Endothelial cell of umbilical vein (primary cell): ENCODE results near the gene AFAP1L2. TPM values are rescaled to one million over a fixed set of nuclear protein-coding genes. Genes with fewer than 3 reads are reported as not detected.
A peak's percentile ranks its signal among the peaks of the same experiment; 100 is the strongest.

ENCODE experiments used
- BruUV-seq: library from RNA; stranded (reverse); fragments of 400-500 nt; replicated peaks from 2 replicates; lab custom pipeline; 2021; lab: Mats Ljungman, UMichigan
- CTCF ChIA-PET: fragments of 300-600, 350-600 bp; sonication (Branson Sonifier 250); formaldehyde crosslinking; loops from one replicate; lab custom pipeline; 2021; ENCODE audit warnings: antibody characterized with exemption, inconsistent platforms; lab: Charles Lee
- POLR2A ChIA-PET: fragments of 300-600, 350-600 bp; sonication (Branson Sonifier 250); formaldehyde crosslinking; loops from one replicate; lab custom pipeline; 2021; ENCODE audit warnings: antibody characterized with exemption, inconsistent platforms; lab: Charles Lee
- DNase-seq: peaks from one replicate; pipeline ENCODE4 v3.0.0-alpha.2; 2011; ENCODE audit warnings: low read depth, low spot score
- FAIRE-seq: peaks from 2 replicates; lab custom pipeline; 2011; peaks lifted over from hg19 to GRCh38; lab: Jason Lieb, UNC
- H2AFZ ChIP-seq: 2 replicates; pipeline ENCODE4 v1.6.0; 2012; ENCODE audit warnings: low read depth, low read length, control low read depth, inconsistent platforms
- H3K27ac ChIP-seq: 2 replicates; pipeline ENCODE4 v1.5.1; 2011; ENCODE audit warnings: low read depth, mild to moderate bottlenecking, control low read depth, low read length, moderate library complexity; ENCODE audit not compliant: insufficient read depth
- H3K27me3 ChIP-seq, 2 experiments: 2 replicates each; pipeline versions ENCODE4 v1.6.0 to v1.6.1; 2011; ENCODE audit warnings: low read length in 2 of 2, mixed read lengths in 1 of 2; ENCODE audit not compliant: control insufficient read depth in 2 of 2, insufficient read depth in 2 of 2
- H3K36me3 ChIP-seq, 2 experiments: 2 replicates in 1 of 2; 3 replicates in 1 of 2; pipeline ENCODE4 v1.5.1; 2011; ENCODE audit warnings: low read length in 2 of 2, mild to moderate bottlenecking in 1 of 2, moderate library complexity in 1 of 2; ENCODE audit not compliant: control insufficient read depth in 2 of 2, insufficient read depth in 2 of 2; ENCODE audit errors: extremely low read depth in 1 of 2
- H3K4me1 ChIP-seq: 3 replicates; pipeline ENCODE4 v1.5.1; 2011; ENCODE audit warnings: mild to moderate bottlenecking, low read length; ENCODE audit not compliant: control insufficient read depth, insufficient read depth; ENCODE audit errors: extremely low read depth
- H3K4me2 ChIP-seq: 2 replicates; pipeline ENCODE4 v1.6.1; 2011; ENCODE audit warnings: low read length, control low read depth, mixed read lengths; ENCODE audit not compliant: insufficient read depth
- H3K4me3 ChIP-seq, 3 experiments: fragments of 200-600 bp in 1 of 3; sonication (generic), shearing (Covaris generic) in 1 of 3; replicated peaks in 1 of 3; 2 replicates each; pipeline ENCODE4 v1.5.1; 2011 to 2016; ENCODE audit warnings: control low read depth in 3 of 3, low read length in 3 of 3, mild to moderate bottlenecking in 2 of 3, inconsistent platforms in 1 of 3, low read depth in 1 of 3, moderate library complexity in 1 of 3; ENCODE audit not compliant: insufficient read depth in 1 of 3
- H3K79me2 ChIP-seq: 2 replicates; pipeline ENCODE4 v1.6.0; 2012; ENCODE audit warnings: low read length, inconsistent platforms; ENCODE audit not compliant: control insufficient read depth, insufficient read depth
- H3K9ac ChIP-seq: replicated peaks from 2 replicates; pipeline ENCODE3; 2011; ENCODE audit warnings: low read length, control low read depth; ENCODE audit not compliant: insufficient read depth; ENCODE audit errors: extremely low read depth
- H3K9me1 ChIP-seq: replicated peaks from 3 replicates; pipeline ENCODE4 v1.6.0; 2011; ENCODE audit warnings: mild to moderate bottlenecking, low read length; ENCODE audit not compliant: control insufficient read depth, insufficient read depth; ENCODE audit errors: extremely low read depth
- H3K9me3 ChIP-seq: replicated peaks from 2 replicates; pipeline ENCODE4 v1.5.1; 2012; ENCODE audit warnings: low read length, inconsistent platforms; ENCODE audit not compliant: control insufficient read depth, insufficient read depth
- H4K20me1 ChIP-seq: replicated peaks from 2 replicates; pipeline ENCODE3; 2011; ENCODE audit warnings: mild to moderate bottlenecking, low read length; ENCODE audit not compliant: control insufficient read depth, insufficient read depth; ENCODE audit errors: extremely low read depth
- EZH2 ChIP-seq: IDR thresholded peaks from 2 replicates; pipeline ENCODE4 v1.6.1; 2012; ENCODE audit warnings: borderline replicate concordance, low read depth, mild to moderate bottlenecking, moderate library complexity, low read length, inconsistent platforms; ENCODE audit not compliant: severe bottlenecking
- FOS ChIP-seq: IDR thresholded peaks from 2 replicates; pipeline ENCODE4 v1.6.1; 2011; ENCODE audit warnings: mild to moderate bottlenecking, low read length, moderate library complexity, borderline replicate concordance; ENCODE audit not compliant: insufficient read depth
- JUN ChIP-seq: IDR thresholded peaks from 2 replicates; pipeline ENCODE4 v1.6.1; 2011; ENCODE audit warnings: borderline replicate concordance, low read depth; ENCODE audit not compliant: insufficient read length, insufficient read depth
- MYC ChIP-seq: IDR thresholded peaks from one replicate; pipeline ENCODE4 v1.6.1; 2011; ENCODE audit warnings: mild to moderate bottlenecking, low read depth, low read length
- POLR2A ChIP-seq: IDR thresholded peaks from 2 replicates; pipeline ENCODE4 v1.6.1; 2012; ENCODE audit warnings: low read depth, mild to moderate bottlenecking, control low read depth, low read length
- POLR2AphosphoS5 ChIP-seq: IDR thresholded peaks from 2 replicates; pipeline ENCODE4 v1.6.1; 2012; ENCODE audit warnings: low read depth, mild to moderate bottlenecking, control low read depth, low read length, moderate library complexity; ENCODE audit not compliant: insufficient read depth
- dilution Hi-C: fragments of 300-500 bp; cut with MboI; formaldehyde crosslinking; loops from one replicate; pipeline ENCODE4 v1.15.0; 2019; ENCODE audit warnings: low sequenced_read_pairs; ENCODE audit not compliant: extremely low pct_ligation_motif_present
- intact Hi-C: fragments of 100-400 bp; cut with micrococcal nuclease; formaldehyde crosslinking; loops from one replicate; pipeline ENCODE4 v1.10.0; 2022
- polyA plus RNA-seq, 4 experiments: library from polyadenylated mRNA; depleted of rRNA in 3 of 4; stranded (reverse) in 3 of 4; unstranded in 1 of 4; fragments of >200 nt; gene quantifications; 2 replicates each; pipeline versions ENCODE4 v1.2.1 to v1.2.3, GENCODE V29; 2011 to 2012; ENCODE audit warnings: missing spikeins in 1 of 4
- total RNA-seq: library from RNA; stranded (reverse); gene quantifications from 2 replicates; pipeline ENCODE4 v1.2.3, GENCODE V29; 2021
- TF ChIP-seq, protein P1 (sequence below): IDR thresholded peaks from 2 replicates; pipeline ENCODE4 v1.6.1; 2011; ENCODE audit not compliant: insufficient read depth, insufficient read length
- TF ChIP-seq, protein P2 (sequence below), 2 donors: IDR thresholded peaks; 1 replicate in 1 of 2; 2 replicates in 1 of 2; pipeline ENCODE4 v1.5.1; 2011; ENCODE audit warnings: low read length in 2 of 2, mild to moderate bottlenecking in 2 of 2, moderate library complexity in 2 of 2, control low read depth in 1 of 2, inconsistent platforms in 1 of 2, low read depth in 1 of 2; ENCODE audit not compliant: insufficient read depth in 1 of 2; ENCODE audit errors: extremely low read depth in 1 of 2

Gene AFAP1L2
- total and polyA plus RNA-seq, 2 donors (not counting 3 experiments of a cell fraction or from before 2014, with no cell fraction given), result 0.90 to 4.1 TPM

DNA sequence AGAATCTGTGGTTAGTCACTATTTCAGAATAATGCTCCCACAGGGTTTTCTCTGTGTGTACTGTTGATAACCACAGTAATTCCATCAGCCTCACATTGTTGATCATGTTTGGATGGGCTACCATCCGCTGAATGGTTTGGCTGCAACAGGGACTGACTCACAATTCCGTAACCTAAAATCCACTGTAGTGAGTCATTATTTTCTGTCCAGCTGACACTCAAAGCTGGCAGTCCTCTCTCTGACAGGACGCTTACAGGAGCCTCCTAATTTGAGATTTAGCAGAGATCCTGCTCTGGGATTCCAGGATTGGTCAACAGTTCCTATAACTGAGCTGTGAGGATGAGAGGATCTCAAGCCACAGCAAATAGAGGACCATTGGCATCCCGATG is 132.5 kb downstream of the AFAP1L2 start:
- H3K79me2 ChIP-seq, result no peaks in the 10 kb centered on the region
- H3K9me3 ChIP-seq, result no peaks in the 10 kb centered on the region
- dilution Hi-C loops (no loop called here), intact Hi-C loops (no loop called here)
- FAIRE-seq (peak; percentile 90), DNase-seq (peak; percentile 76)
- H3K27me3 ChIP-seq, result no peaks in the 10 kb centered on the region
- no TSS peak for BruUV-seq
- H4K20me1 ChIP-seq, result no peaks in the 10 kb centered on the region
- no peak overlapping the region for H3K27ac ChIP-seq
- H3K4me3 ChIP-seq, result no peak overlapping the region
- ChIA-PET CTCF (interaction anchor here (1.0 to 3.3 kb wide), 2 partner anchors 9 to 32 kb away, joined by 3 to 14 read pairs; no protein-coding TSS in a partner anchor), POLR2A (no interaction called here)
- H3K9ac ChIP-seq, result no peak overlapping the region
- H3K4me1 ChIP-seq, result peaks cover 7% of the 10 kb centered on the region
- no peaks in the 10 kb centered on the region for H3K36me3 ChIP-seq
- H3K4me2 ChIP-seq, result no peak overlapping the region
- TF ChIP-seq, protein P1, sequence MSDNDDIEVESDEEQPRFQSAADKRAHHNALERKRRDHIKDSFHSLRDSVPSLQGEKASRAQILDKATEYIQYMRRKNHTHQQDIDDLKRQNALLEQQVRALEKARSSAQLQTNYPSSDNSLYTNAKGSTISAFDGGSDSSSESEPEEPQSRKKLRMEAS, result no peak
- TF ChIP-seq POLR2A, result no peak
- TF ChIP-seq FOS, result peak; percentile 87
- TF ChIP-seq JUN, result peak; percentile 68
- no peak for TF ChIP-seq MYC
- TF ChIP-seq POLR2AphosphoS5, result peak; percentile 55
- H3K9me1 ChIP-seq, result no peaks in the 10 kb centered on the region
- no peak overlapping the region for H2AFZ ChIP-seq

DNA sequence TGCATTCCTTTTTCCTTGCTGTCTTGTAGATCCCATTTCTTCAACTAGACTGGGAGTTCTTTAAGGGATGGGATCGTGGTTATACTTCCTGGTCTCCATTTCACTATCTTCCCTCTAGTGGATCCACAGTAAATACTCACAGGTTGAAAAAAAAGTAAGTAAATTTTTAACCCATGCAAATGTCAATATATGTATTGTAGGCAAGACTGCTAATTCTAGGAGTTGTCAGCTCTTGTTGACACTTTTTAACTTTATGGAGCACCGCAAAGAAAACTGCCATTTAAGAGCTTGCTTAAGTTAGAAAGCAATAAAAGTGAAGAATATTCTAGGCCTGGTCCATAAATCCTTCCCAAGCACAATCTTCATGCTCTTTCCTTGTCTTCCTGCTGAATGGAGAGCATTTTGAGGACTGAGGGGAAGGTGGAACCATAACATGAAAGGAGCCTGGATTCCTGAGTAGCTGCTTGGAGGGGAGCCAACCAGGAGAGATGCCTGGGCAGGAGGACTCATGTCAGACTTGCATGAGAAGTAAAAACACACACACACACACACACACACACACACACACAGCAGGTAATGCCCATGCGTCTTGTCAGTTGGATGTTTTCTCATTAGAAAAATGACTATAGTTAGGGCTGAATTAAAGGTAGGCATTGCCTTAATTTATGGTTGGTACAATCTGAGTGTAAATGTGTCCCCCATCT is 133.1 kb downstream of the AFAP1L2 start:
- Histone ChIP-seq H3K4me3 (no peak overlapping the region), H3K4me2 (no peak overlapping the region), H3K9me3 (no peaks in the 10 kb centered on the region), H3K27ac (no peak overlapping the region), H2AFZ (no peak overlapping the region), H3K79me2 (no peaks in the 10 kb centered on the region), H3K27me3 (no peaks in the 10 kb centered on the region), H3K9me1 (no peaks in the 10 kb centered on the region), H3K4me1 (peaks cover 7% of the 10 kb centered on the region), H4K20me1 (no peaks in the 10 kb centered on the region), H3K36me3 (no peaks in the 10 kb centered on the region), H3K9ac (no peak overlapping the region)
- dilution Hi-C loops, result no loop called here
- DNase-seq (peak; percentile 13), FAIRE-seq (no peak)
- POLR2A ChIA-PET, result no interaction called here
- no TSS peak for BruUV-seq
- intact Hi-C loops, result no loop called here
- CTCF ChIA-PET, result interaction anchor here (1.0 to 3.3 kb wide), 2 partner anchors 9 to 33 kb away, joined by 3 to 14 read pairs; no protein-coding TSS in a partner anchor
- no peak for TF ChIP-seq EZH2
- TF ChIP-seq, protein P2, sequence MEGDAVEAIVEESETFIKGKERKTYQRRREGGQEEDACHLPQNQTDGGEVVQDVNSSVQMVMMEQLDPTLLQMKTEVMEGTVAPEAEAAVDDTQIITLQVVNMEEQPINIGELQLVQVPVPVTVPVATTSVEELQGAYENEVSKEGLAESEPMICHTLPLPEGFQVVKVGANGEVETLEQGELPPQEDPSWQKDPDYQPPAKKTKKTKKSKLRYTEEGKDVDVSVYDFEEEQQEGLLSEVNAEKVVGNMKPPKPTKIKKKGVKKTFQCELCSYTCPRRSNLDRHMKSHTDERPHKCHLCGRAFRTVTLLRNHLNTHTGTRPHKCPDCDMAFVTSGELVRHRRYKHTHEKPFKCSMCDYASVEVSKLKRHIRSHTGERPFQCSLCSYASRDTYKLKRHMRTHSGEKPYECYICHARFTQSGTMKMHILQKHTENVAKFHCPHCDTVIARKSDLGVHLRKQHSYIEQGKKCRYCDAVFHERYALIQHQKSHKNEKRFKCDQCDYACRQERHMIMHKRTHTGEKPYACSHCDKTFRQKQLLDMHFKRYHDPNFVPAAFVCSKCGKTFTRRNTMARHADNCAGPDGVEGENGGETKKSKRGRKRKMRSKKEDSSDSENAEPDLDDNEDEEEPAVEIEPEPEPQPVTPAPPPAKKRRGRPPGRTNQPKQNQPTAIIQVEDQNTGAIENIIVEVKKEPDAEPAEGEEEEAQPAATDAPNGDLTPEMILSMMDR (IDR thresholded peaks at IDR 0.05; ENCODE audit: extremely low read depth in 1 of 2, insufficient read depth in 1 of 2, low read depth in 1 of 2, low read length in 2 of 2), result no peak
